ENCODE results near the gene RNF223. TPM values are rescaled to one million over a fixed set of nuclear protein-coding genes. Genes with fewer than 3 reads are reported as not detected.
"Not testable (repeated sequence)": the region's sequence is repeated elsewhere in the genome, so short reads cannot be mapped to it uniquely, and the experiment has no call there.

RNF223 gene
- total RNA-seq, 2 experiments from 2014 or later = not detected

GRCh38 chr1:1059494-1060280 lies 14.4 kb downstream of the RNF223 start:
- Mint-ChIP-seq H3K4me3 (peak overlapping the region; percentile 83), H3K4me1 (ENCODE audit: low read depth) (peaks cover 51% of the 10 kb centered on the region), H3K27me3 (ENCODE audit: low read depth) (peaks cover 3% of the 10 kb centered on the region), H3K27ac (no peak overlapping the region), H3K36me3 (ENCODE audit: low read depth) (peaks cover 6% of the 10 kb centered on the region), H3K9me3 (ENCODE audit: insufficient read depth) (no peaks in the 10 kb centered on the region)
- peak; percentile 95 for DNase-seq
- CTCF ChIA-PET = interaction anchor here (0.7 to 2.8 kb wide), 8 partner anchors 15 to 172 kb away, joined by 3 to 16 read pairs (median 5); partner anchors contain the start of gene ISG15
- peak; percentile 76 for ATAC-seq
- POLR2A ChIA-PET = interaction anchor here (1.1 to 2.7 kb wide), 4 partner anchors 9 to 21 kb away, joined by 3 to 13 read pairs (median 4); no protein-coding TSS in a partner anchor

- peak; percentile 50 for ATAC-seq
- Mint-ChIP-seq H3K4me1 (ENCODE audit: low read depth) (peaks cover 45% of the 10 kb centered on the region), H3K27ac (peak overlapping the region; percentile 77), H3K27me3 (ENCODE audit: low read depth) (peaks cover 3% of the 10 kb centered on the region), H3K4me3 (peak overlapping the region; percentile 75), H3K36me3 (ENCODE audit: low read depth) (peaks cover 6% of the 10 kb centered on the region), H3K9me3 (ENCODE audit: insufficient read depth) (no peaks in the 10 kb centered on the region)
- ChIA-PET CTCF (interaction anchor here (0.7 to 2.8 kb wide), 9 partner anchors 14 to 63 kb away, joined by 3 to 16 read pairs (median 5); partner anchors contain the start of gene ISG15), POLR2A (interaction anchor here (0.6 to 2.7 kb wide), 5 partner anchors 10 to 170 kb away, joined by 3 to 13 read pairs (median 3); no protein-coding TSS in a partner anchor)
- peak; percentile 70 for DNase-seq
Measured at GRCh38 chr1:1058921-1059493, 15.1 kb downstream of the RNF223 start.

GRCh38 chr1:1058088-1058905 lies 15.8 kb downstream of the RNF223 start:
- H3K27ac Mint-ChIP-seq = peak overlapping the region; percentile 77
- H3K36me3 Mint-ChIP-seq (ENCODE audit: low read depth) = peaks cover 6% of the 10 kb centered on the region
- peaks cover 38% of the 10 kb centered on the region for H3K4me1 Mint-ChIP-seq (ENCODE audit: low read depth)
- DNase-seq = no peak
- CTCF ChIA-PET = interaction anchor here (0.7 to 2.8 kb wide), 8 partner anchors 13 to 57 kb away, joined by 3 to 16 read pairs (median 5); partner anchors contain the start of gene ISG15
- peak overlapping the region; percentile 75 for H3K4me3 Mint-ChIP-seq
- H3K9me3 Mint-ChIP-seq (ENCODE audit: insufficient read depth) = no peaks in the 10 kb centered on the region
- no peak for ATAC-seq
- POLR2A ChIA-PET = interaction anchor here (0.6 to 2.7 kb wide), 5 partner anchors 8 to 171 kb away, joined by 3 to 13 read pairs (median 3); no protein-coding TSS in a partner anchor
- peaks cover 3% of the 10 kb centered on the region for H3K27me3 Mint-ChIP-seq (ENCODE audit: low read depth)

GRCh38 chr1:1057769-1058087 lies 16.4 kb downstream of the RNF223 start:
- peaks cover 33% of the 10 kb centered on the region for H3K4me1 Mint-ChIP-seq (ENCODE audit: low read depth)
- DNase-seq; CTCF ChIA-PET; H3K4me3 Mint-ChIP-seq; ATAC-seq; H3K27ac Mint-ChIP-seq; H3K9me3 Mint-ChIP-seq (ENCODE audit: insufficient read depth); H3K36me3 Mint-ChIP-seq (ENCODE audit: low read depth); H3K27me3 Mint-ChIP-seq (ENCODE audit: low read depth): not testable (repeated sequence)
- POLR2A ChIA-PET = interaction anchor here (1.2 kb wide), 1 partner anchor 8 kb away, joined by 3 read pairs; no protein-coding TSS in a partner anchor

GRCh38 chr1:1055841-1056736 lies 18.0 kb downstream of the RNF223 start:
- DNase-seq = no peak
- no peak overlapping the region for H3K27ac Mint-ChIP-seq
- ATAC-seq = no peak

GRCh38 chr1:1054971-1055370 lies 19.1 kb downstream of the RNF223 start:
- ChIA-PET CTCF (interaction anchor here (1.4 kb wide), 1 partner anchor 9 kb away, joined by 6 read pairs; no protein-coding TSS in a partner anchor), POLR2A (interaction anchor here (1.1 kb wide), 1 partner anchor 14 kb away, joined by 3 read pairs; no protein-coding TSS in a partner anchor)
- H3K27ac Mint-ChIP-seq = no peak overlapping the region
- peaks cover 6% of the 10 kb centered on the region for H3K36me3 Mint-ChIP-seq (ENCODE audit: low read depth)
- ATAC-seq = no peak
- peaks cover 11% of the 10 kb centered on the region for H3K4me1 Mint-ChIP-seq (ENCODE audit: low read depth)
- no peak for DNase-seq
- no peaks in the 10 kb centered on the region for H3K9me3 Mint-ChIP-seq (ENCODE audit: insufficient read depth)
- peaks cover 3% of the 10 kb centered on the region for H3K27me3 Mint-ChIP-seq (ENCODE audit: low read depth)
- no peak overlapping the region for H3K4me3 Mint-ChIP-seq

More at GRCh38 chr1:1055841-1056736, 18.0 kb downstream of the RNF223 start:
- peaks cover 7% of the 10 kb centered on the region for H3K36me3 Mint-ChIP-seq (ENCODE audit: low read depth)
- CTCF ChIA-PET = interaction anchor here (1.4 kb wide), 1 partner anchor 8 kb away, joined by 6 read pairs; no protein-coding TSS in a partner anchor
- no peaks in the 10 kb centered on the region for H3K9me3 Mint-ChIP-seq (ENCODE audit: insufficient read depth)
- POLR2A ChIA-PET = no interaction called here
- H3K4me1 Mint-ChIP-seq (ENCODE audit: low read depth) = peaks cover 20% of the 10 kb centered on the region
- peaks cover 3% of the 10 kb centered on the region for H3K27me3 Mint-ChIP-seq (ENCODE audit: low read depth)
- no peak overlapping the region for H3K4me3 Mint-ChIP-seq

- Mint-ChIP-seq H3K4me1 (ENCODE audit: low read depth) (peaks cover 10% of the 10 kb centered on the region), H3K27me3 (ENCODE audit: low read depth) (peaks cover 3% of the 10 kb centered on the region), H3K27ac (no peak overlapping the region), H3K9me3 (ENCODE audit: insufficient read depth) (no peaks in the 10 kb centered on the region), H3K4me3 (no peak overlapping the region), H3K36me3 (ENCODE audit: low read depth) (peaks cover 6% of the 10 kb centered on the region)
- ATAC-seq = no peak
- ChIA-PET CTCF (no interaction called here), POLR2A (interaction anchor here (1.1 kb wide), 1 partner anchor 13 kb away, joined by 3 read pairs; no protein-coding TSS in a partner anchor)
- no peak for DNase-seq
Measured at GRCh38 chr1:1054099-1054700, 19.9 kb downstream of the RNF223 start.

- ChIA-PET CTCF (no interaction called here), POLR2A (no interaction called here)
- Mint-ChIP-seq H3K4me1 (ENCODE audit: low read depth) (peaks cover 6% of the 10 kb centered on the region), H3K4me3 (no peak overlapping the region), H3K27me3 (ENCODE audit: low read depth) (peaks cover 3% of the 10 kb centered on the region), H3K36me3 (ENCODE audit: low read depth) (peaks cover 6% of the 10 kb centered on the region), H3K27ac (no peak overlapping the region), H3K9me3 (ENCODE audit: insufficient read depth) (no peaks in the 10 kb centered on the region)
- ATAC-seq (no peak), DNase-seq (no peak)
Measured at GRCh38 chr1:1053682-1054081, 20.4 kb downstream of the RNF223 start.

GRCh38 chr1:1053022-1053421 lies 21.1 kb downstream of the RNF223 start:
- Mint-ChIP-seq H3K27ac (no peak overlapping the region), H3K4me3 (no peak overlapping the region), H3K27me3 (ENCODE audit: low read depth) (no peaks in the 10 kb centered on the region), H3K36me3 (ENCODE audit: low read depth) (peaks cover 6% of the 10 kb centered on the region), H3K9me3 (ENCODE audit: insufficient read depth) (no peaks in the 10 kb centered on the region), H3K4me1 (ENCODE audit: low read depth) (peaks cover under 1% of the 10 kb centered on the region)
- no peak for DNase-seq
- CTCF ChIA-PET = no interaction called here
- ATAC-seq = no peak
- POLR2A ChIA-PET = no interaction called here

- Mint-ChIP-seq H3K4me1 (ENCODE audit: low read depth) (no peaks in the 10 kb centered on the region), H3K27ac (no peak overlapping the region), H3K4me3 (no peak overlapping the region), H3K36me3 (ENCODE audit: low read depth) (peaks cover 6% of the 10 kb centered on the region), H3K9me3 (ENCODE audit: insufficient read depth) (no peaks in the 10 kb centered on the region), H3K27me3 (ENCODE audit: low read depth) (no peaks in the 10 kb centered on the region)
- ChIA-PET CTCF (no interaction called here), POLR2A (no interaction called here)
- ATAC-seq (no peak), DNase-seq (no peak)
Measured at GRCh38 chr1:1052003-1052840, 21.9 kb downstream of the RNF223 start.
